Activated CD4-positive, alpha-beta T cell treated with anti-CD3 and anti-CD28 coated beads for 48 hours (primary cell): ENCODE data around the gene TJAP1.
"Not testable (repeated sequence)": the region's sequence is repeated elsewhere in the genome, so short reads cannot be mapped to it uniquely, and the experiment has no call there.

ENCODE experiments used
- DNase-seq: peaks from one replicate; pipeline ENCODE4 v3.0.0-alpha.2; 2020

TJAP1 gene

GRCh38 chr6:43489277-43490072, 12.1 kb downstream of the TJAP1 start:
- DNase-seq = no peak

DNA sequence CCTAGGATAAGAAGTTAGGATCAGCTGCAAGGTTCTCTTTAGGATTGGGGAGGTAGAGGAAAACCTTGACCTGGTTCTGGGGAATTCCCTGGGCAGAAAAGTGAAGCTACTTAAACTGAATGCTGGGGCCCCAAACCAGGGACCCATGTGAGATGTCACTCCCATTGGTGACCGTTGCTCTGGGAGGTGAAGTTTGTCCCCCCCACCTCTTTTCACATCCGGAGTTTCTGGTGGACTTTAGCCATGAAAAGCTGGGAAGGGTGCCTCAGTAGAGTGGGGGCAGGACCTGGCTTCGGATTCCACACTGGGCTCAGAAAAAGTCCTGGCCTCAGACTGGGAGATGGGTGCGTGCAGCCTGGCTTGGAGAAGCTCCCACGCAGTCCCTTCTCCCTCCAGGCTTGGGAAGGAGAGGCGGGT, 13.2 kb downstream of the TJAP1 start:
- no peak for DNase-seq

- no peak for DNase-seq
Measured at GRCh38 chr6:43491750-43492661, 14.6 kb downstream of the TJAP1 start.

GRCh38 chr6:43492673-43493072, 15.3 kb downstream of the TJAP1 start:
- no peak for DNase-seq

- DNase-seq = no peak
Measured at GRCh38 chr6:43493230-43493629, 15.9 kb downstream of the TJAP1 start.

- no peak for DNase-seq
Measured at GRCh38 chr6:43493833-43494232, 16.5 kb downstream of the TJAP1 start.

DNA sequence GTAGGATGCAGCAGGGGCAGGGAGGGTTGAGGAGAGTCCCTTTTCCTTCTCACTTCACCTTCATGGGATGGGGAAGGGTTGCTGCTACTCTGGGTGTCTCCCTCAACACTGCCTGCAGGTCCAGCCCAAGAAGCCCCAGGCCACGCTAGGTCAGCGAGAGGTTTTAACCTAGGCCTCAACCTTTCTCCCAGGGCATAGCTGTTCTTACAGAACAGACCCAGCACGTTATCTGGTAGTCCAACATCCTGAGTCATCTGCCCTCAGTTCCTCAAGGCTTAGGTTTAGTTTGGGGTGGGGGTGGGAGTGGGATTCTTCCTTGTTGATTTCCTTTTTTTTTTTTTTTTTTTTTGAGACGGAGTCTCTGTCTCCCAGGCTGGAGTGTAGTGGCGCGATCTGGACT, 17.0 kb downstream of the TJAP1 start:
- no peak for DNase-seq

DNA sequence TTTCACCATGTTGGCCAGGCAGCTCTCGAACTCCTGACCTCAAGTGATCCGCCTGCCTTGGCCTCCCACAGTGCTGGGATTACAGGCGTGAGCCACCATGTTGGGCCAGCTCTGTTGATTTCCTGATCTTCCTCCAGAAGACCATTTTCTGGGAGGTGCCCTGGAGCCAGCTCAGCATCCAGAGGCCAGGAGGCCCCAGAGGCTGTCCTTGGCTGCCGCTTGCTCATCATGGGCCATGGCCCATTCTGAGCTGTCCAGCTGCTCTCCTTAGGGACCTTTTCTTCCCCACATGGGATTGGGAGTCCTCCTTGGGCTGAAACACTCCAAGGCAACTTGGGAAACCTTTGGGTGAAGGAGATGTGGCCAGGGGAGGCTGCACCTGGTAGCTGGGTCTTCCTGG, 17.4 kb downstream of the TJAP1 start:
- DNase-seq = no peak

GRCh38 chr6:43495409-43495941, 18.1 kb downstream of the TJAP1 start:
- no peak for DNase-seq

- no peak for DNase-seq
Measured at GRCh38 chr6:43496370-43497128, 19.2 kb downstream of the TJAP1 start.

- no peak for DNase-seq
Measured at GRCh38 chr6:43497129-43497396, 19.7 kb downstream of the TJAP1 start.

DNA sequence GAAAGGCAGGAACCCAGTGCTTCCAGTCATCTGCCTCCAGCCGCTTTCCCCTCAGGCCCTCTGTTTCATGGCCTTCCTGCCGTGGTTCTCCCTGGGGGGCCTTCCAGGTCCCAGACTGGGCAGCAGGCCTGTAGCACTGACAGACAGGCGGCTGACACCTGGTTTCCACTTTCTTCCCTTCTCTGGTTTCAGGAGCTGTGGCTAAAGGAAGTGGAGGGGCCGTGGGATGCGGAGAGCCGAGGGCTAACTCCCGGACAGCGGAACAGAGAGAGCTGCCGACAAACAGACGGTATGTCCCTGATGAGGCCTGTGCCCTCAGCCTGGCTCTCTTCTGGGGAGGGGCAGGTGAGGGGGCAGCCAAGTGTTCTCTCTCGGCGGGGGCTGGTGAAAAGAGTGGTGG, 20.3 kb downstream of the TJAP1 start:
- no peak for DNase-seq

DNA sequence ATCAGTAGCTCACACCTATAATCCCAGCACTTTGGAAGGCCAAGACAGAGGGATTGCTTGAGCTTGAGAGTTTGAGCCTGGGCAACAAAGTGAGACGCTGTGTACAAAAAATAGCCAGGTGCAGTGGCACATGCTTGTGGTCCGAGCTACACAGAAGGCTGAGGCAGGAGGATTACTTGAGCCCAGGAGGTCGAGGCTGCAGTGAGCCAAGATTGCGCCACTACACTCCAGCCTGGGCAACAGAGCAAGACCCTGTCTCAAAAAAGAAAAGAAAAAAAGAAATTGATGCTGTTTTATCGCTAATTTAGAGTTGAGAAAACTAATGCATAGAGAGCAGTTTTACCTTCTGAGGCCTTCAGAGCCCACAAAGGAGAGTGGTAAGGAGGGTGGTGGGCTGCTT, 20.9 kb downstream of the TJAP1 start:
- not testable (repeated sequence) for DNase-seq

DNA sequence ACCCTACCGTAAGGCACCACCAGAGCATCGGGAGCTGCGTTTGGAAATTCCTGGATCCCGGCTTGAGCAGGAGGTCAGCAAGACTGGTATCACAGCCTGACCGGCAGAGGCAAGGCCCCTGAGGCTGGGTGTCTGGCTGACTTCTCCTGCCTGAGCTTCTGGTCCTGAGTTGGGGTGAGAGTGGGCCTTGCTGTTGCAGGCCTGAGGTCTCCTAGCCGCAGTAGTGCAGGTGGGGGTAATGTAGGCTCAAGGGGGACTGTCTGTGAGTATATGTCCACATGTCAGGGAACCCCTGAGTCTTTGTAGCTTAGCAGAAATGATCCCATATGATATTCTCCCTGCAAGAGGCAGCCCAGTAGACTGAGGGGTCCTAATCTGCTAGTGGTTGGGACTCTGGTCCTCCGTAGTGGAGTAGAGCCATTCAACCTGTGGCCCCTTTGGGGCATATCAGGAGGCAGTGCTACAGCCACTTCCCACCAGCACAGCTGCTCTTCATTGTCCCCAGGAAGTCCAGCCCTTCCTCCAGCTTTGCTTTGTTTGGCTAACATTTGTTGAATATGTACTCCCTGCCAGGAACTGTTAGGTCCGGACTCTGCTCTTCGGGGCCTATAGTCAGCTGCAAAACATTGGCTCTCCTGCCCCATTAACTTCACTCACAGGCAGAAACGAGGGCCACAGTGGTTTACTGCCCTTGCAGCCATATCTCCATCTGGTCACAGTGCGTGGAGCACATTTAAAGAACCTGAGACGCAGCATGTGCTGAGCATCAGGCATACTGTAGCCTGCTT, 21.9 kb downstream of the TJAP1 start:
- no peak for DNase-seq

- no peak for DNase-seq
Measured at GRCh38 chr6:43500921-43501320, 23.6 kb downstream of the TJAP1 start.

DNA sequence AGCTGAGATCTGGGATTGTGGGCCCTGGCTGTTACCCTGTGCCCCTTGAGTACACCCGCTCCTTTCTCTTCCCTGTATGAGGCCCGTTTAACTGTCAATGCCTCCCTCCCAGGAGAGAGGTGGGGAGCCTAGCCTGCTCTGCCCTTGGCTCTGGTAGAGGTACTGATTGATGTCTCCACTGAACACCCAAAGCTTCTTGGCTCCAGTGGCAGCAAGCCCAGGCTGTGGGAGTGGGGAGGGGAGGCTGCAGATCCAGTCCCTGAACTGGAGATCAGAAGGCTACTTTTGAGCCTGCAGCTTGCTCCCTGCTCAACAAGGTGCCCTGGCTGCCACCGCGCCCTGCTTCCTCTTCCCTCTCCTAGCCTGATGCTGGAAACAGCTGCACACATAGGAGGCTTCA, 25.3 kb downstream of the TJAP1 start:
- DNase-seq = no peak

- DNase-seq = no peak
Measured at GRCh38 chr6:43503443-43503842, 26.1 kb downstream of the TJAP1 start.

DNA sequence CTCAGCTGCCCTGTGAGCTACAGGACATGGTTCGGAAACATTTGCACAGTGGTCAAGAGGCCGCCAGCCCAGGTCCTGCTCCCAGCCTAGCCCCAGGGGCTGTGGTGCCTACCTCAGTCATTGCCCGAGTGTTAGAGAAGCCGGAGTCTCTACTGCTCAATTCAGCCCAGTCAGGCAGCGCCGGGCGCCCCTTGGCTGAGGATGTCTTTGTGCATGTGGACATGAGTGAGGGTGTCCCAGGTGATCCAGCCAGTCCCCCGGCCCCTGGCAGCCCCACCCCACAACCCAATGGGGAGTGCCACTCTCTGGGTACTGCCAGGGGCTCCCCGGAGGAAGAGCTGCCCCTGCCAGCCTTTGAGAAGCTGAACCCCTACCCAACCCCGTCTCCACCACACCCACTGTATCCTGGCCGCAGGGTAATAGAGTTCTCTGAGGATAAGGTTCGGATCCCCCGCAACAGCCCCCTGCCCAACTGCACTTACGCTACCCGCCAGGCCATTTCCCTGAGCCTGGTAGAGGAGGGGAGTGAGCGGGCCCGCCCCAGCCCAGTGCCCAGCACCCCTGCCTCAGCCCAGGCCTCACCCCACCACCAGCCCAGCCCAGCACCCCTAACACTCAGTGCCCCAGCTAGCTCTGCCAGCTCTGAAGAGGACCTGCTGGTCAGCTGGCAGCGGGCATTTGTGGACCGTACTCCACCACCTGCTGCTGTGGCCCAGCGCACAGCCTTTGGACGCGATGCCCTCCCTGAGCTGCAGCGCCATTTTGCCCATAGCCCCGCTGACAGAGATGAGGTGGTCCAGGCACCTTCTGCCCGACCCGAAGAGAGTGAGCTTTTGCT, 27.6 kb downstream of the TJAP1 start:
- DNase-seq = no peak

- no peak for DNase-seq
Measured at GRCh38 chr6:43505718-43506117, 28.3 kb downstream of the TJAP1 start.

GRCh38 chr6:43506171-43506570, 28.8 kb downstream of the TJAP1 start:
- no peak for DNase-seq

DNA sequence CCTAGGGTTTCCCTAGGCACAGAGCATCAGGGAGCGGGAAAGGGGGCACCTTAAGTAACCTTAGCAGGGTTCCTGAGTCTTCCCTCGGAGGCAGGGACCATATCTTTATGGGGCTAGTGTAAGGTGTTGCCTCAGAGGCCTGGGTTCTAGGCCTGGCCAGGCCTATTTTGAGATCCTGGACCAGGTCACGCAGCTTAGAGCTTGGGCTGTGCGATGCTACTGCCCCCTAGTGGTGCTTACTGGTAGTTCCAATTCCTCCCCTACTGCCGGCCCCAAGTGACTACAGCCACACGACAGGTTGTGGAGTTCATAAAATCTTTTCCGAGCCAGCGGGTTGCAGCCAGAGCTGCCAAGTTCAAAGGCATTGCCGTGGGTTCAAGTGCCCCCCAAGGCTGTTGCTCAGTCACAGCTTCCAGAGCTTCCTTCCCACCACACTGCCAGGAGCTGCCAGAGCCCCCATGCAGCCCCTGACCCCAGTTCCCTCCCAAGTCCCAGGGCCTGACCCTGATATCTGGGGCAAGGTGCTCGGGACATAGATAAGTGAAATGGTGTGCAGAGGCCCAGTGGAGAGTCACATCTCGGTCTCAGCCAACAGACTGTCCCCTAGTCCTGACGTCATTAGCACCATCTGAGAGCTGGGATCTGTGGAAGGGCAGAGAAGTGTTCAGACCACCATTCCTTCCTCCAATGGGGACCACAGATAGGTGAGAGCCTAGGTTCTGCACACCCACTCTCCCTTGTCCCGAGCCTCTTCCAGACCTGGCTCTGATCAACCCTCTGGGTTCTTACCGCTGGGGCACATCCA, 29.5 kb downstream of the TJAP1 start:
- DNase-seq = peak; percentile 88
